ENCODE data around the gene CDH12.
"Not testable (repeated sequence)": the region's sequence is repeated elsewhere in the genome, so short reads cannot be mapped to it uniquely, and the experiment has no call there.

GRCh38 chr5:22315052-22315451 lies 538.1 kb downstream of the CDH12 start:
- TF ChIP-seq POLR2A, SPI1, POLR2AphosphoS5 (IDR thresholded peaks at IDR 0.05; ENCODE audit: low read depth, low read length): not testable (repeated sequence)

Data from GM12891 (cell line).